ENCODE data around the gene CFAP74.

CFAP74 gene

GRCh38 chr1:1876335-1876930 is 127.2 kb downstream of the CFAP74 start:
- no peak for DNase-seq (ENCODE audit: low spot score)

DNA sequence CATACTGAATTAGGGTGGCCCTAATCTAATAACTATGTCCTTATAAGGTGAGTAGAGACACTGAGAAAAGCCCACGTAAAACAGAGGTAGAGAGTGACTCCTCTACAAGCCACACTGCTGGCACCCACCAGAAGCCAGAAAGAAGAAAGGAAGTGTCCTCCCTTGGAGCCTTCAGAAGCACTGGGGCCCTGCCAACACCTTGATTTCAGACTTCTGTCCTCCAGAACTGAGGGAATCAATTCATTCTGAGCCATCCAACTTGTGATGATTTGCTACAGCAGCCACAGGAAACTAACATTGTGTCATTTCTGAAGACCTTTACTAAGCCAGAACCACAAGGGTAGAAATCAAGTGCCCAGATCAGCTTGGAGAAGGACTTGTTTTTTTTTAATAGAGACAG is 127.7 kb downstream of the CFAP74 start:
- DNase-seq (ENCODE audit: low spot score): no peak

DNA sequence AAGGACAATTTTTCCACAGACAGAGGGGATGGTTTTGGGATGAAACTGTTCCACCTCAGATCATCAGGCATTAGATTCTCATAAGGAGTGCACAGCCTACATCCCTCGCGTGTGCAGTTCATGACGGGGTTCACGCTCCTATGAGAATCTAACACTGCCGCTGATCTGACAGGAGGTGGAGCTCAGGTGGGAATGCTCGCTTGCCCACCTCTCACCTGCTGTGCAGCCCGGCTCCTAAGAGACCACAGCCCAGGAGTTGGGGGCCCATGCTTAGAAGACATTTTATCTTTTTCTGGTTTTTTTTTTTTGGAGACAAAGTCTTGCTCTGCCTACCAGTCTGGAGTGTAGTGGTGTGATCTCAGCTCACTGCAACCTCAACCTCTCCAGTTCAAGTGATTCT is 128.7 kb downstream of the CFAP74 start:
- no peak for DNase-seq (ENCODE audit: low spot score)

GRCh38 chr1:1873186-1873585 is 130.4 kb downstream of the CFAP74 start:
- no peak for DNase-seq (ENCODE audit: low spot score)

DNA sequence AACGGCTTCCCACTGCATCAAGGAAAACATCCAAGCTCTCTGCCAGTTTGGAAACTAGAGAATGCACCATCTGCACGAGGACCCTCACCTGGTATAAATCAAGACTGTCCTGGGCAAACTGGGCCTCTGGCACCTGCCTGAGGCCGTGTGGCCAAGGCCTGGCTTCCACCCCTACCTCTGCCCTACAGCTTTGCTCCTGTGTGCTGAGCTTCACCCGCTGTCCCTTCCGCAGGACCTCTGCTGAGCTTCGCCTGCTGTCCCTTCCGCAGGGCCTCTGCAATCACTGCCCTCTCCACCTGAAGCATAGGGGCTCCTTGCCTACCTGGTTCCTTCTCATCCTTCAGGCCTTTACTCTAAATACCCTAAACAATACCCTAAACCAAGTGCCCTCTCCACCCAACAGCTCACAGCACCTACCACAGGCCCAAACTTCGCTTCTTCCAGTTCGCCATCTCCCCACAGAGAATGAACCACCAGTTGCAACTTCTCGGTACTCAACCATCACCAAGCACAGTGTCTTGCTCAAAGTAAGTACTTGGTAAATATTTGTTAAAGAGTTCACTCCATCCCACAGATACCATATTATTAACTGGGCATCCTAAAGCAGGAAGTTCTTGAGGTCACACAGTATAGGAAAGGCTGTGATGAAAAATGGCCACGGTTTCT is 131.1 kb downstream of the CFAP74 start:
- no peak for DNase-seq (ENCODE audit: low spot score)
